Stimulated activated CD4-positive, alpha-beta T cell treated with anti-CD3 and anti-CD28 coated beads, Interleukin-1b, Interleukin-23, amount 100 ng/mL, for 1 hour (primary cell): ENCODE measurements around the gene CLDN14.
"Not testable (repeated sequence)": the region's sequence is repeated elsewhere in the genome, so short reads cannot be mapped to it uniquely, and the experiment has no call there.

Source experiments
- DNase-seq, 2 donors: peaks; one replicate each; pipeline ENCODE4 v3.0.0-alpha.2; 2020; ENCODE audit warnings: low read depth in 2 of 2

Gene CLDN14

GRCh38 chr21:36501589-36501892 lies 21.6 kb upstream of the CLDN14 start:
- DNase-seq, result no peak

- no peak for DNase-seq
Observed at GRCh38 chr21:36499578-36500471, 19.9 kb upstream of the CLDN14 start.

GRCh38 chr21:36494557-36494956 lies 14.6 kb upstream of the CLDN14 start:
- DNase-seq, result no peak

- DNase-seq, result no peak
Observed at GRCh38 chr21:36491209-36491910, 11.4 kb upstream of the CLDN14 start.

- no peak for DNase-seq
Observed at GRCh38 chr21:36489776-36490165, 9.8 kb upstream of the CLDN14 start.

GRCh38 chr21:36489103-36489775 lies 9.3 kb upstream of the CLDN14 start:
- no peak for DNase-seq

- no peak for DNase-seq
Observed at GRCh38 chr21:36487641-36488307, 7.9 kb upstream of the CLDN14 start.

GRCh38 chr21:36486246-36486645 lies 6.3 kb upstream of the CLDN14 start:
- DNase-seq, result no peak

- no peak for DNase-seq
Observed at GRCh38 chr21:36485476-36485875, 5.6 kb upstream of the CLDN14 start.

GRCh38 chr21:36483095-36483494 lies 3.2 kb upstream of the CLDN14 start:
- no peak for DNase-seq

- no peak for DNase-seq
Observed at GRCh38 chr21:36482673-36483072, 2.8 kb upstream of the CLDN14 start.

- no peak for DNase-seq
Observed at GRCh38 chr21:36482181-36482580, 2.3 kb upstream of the CLDN14 start.

GRCh38 chr21:36481639-36482038 lies 1.7 kb upstream of the CLDN14 start:
- no peak for DNase-seq

GRCh38 chr21:36480618-36481017 lies 696 bp upstream of the CLDN14 start:
- DNase-seq, result no peak

GRCh38 chr21:36478941-36479340 lies 981 bp downstream of the CLDN14 start:
- no peak for DNase-seq

GRCh38 chr21:36478207-36478701 lies 1.7 kb downstream of the CLDN14 start:
- no peak for DNase-seq

GRCh38 chr21:36477559-36477958 lies 2.4 kb downstream of the CLDN14 start:
- no peak for DNase-seq

- DNase-seq, result no peak
Observed at GRCh38 chr21:36477001-36477400, 2.9 kb downstream of the CLDN14 start.

GRCh38 chr21:36476541-36476940 lies 3.4 kb downstream of the CLDN14 start:
- DNase-seq, result not testable (repeated sequence)

- no peak for DNase-seq
Observed at GRCh38 chr21:36474591-36474990, 5.3 kb downstream of the CLDN14 start.

- no peak for DNase-seq
Observed at GRCh38 chr21:36473203-36473602, 6.7 kb downstream of the CLDN14 start.

- DNase-seq, result no peak
Observed at GRCh38 chr21:36472377-36472776, 7.5 kb downstream of the CLDN14 start.
